Measurements from ENCODE around the gene ANO2.

ANO2 gene

DNA sequence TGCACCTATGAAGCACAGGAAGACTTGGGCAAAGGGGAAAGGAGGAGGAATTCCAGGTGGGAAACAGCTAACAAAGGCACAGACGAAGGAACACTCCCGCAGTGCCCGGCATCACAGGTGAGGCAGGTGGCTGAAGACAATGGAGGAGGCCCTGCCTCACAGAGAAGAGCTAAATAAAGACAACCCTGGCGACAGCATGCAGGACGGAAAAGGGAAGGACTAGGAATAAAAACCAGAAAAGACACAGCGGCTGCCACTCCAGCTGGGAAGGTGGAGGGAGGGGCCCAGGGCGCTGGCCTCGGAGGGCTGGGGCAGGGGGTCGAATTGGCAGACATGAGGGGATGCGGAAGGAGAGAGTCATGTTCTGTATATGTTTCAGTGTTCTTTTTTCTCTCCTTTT is 43.0 kb upstream of the ANO2 start:
- Histone ChIP-seq H3K79me2 (ENCODE audit: control insufficient read depth, low read length) (no peaks in the 10 kb centered on the region), H3K27ac (ENCODE audit: low read depth, low read length) (no peak overlapping the region), H3K36me3 (ENCODE audit: control insufficient read depth, low read length) (no peaks in the 10 kb centered on the region), H3K9me2 (replicated peaks; ENCODE audit: control insufficient read depth, low read length) (no peaks in the 10 kb centered on the region), H3F3A (ENCODE audit: control insufficient read depth, insufficient read depth) (no peaks in the 10 kb centered on the region), H3K27me3 (ENCODE audit: control insufficient read depth, low read length) (peaks cover 6% of the 10 kb centered on the region), H3K4me2 (ENCODE audit: low read length) (no peak overlapping the region), H3K9me3 (ENCODE audit: control insufficient read depth, insufficient read depth, low read length) (no peaks in the 10 kb centered on the region), H3K4me3 (ENCODE audit: low read length) (no peak overlapping the region), H3K4me1 (ENCODE audit: control insufficient read depth, low read length) (peaks cover 5% of the 10 kb centered on the region), H4K20me1 (ENCODE audit: control insufficient read depth, insufficient read depth, low read depth, low read length) (no peaks in the 10 kb centered on the region)
- TF ChIP-seq, protein P1, sequence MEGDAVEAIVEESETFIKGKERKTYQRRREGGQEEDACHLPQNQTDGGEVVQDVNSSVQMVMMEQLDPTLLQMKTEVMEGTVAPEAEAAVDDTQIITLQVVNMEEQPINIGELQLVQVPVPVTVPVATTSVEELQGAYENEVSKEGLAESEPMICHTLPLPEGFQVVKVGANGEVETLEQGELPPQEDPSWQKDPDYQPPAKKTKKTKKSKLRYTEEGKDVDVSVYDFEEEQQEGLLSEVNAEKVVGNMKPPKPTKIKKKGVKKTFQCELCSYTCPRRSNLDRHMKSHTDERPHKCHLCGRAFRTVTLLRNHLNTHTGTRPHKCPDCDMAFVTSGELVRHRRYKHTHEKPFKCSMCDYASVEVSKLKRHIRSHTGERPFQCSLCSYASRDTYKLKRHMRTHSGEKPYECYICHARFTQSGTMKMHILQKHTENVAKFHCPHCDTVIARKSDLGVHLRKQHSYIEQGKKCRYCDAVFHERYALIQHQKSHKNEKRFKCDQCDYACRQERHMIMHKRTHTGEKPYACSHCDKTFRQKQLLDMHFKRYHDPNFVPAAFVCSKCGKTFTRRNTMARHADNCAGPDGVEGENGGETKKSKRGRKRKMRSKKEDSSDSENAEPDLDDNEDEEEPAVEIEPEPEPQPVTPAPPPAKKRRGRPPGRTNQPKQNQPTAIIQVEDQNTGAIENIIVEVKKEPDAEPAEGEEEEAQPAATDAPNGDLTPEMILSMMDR (IDR thresholded peaks at IDR 0.05; ENCODE audit: low read depth, low read length, poor library complexity, severe bottlenecking): no peak
- no peak for TF ChIP-seq EZH2phosphoT487 (IDR thresholded peaks at IDR 0.05; ENCODE audit: borderline replicate concordance, low read length)

DNA sequence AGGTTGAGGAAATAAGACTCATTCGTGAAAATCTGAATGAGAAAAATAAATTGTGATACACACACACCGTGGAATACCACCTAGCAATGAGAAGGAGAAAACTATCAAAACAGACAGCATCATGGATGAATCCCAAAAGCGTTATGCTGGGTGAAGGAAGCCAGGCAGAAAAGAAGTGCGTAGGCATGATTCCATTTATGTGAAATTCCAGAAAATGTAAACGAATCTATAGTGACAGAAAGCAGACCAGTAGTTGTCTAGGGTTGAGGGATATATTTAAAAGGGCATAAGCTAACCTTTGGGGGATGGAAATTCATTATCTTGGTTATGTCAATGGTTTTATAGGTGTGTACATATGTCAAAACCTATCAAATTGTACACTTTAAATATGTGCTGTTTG is 42.5 kb upstream of the ANO2 start:
- Histone ChIP-seq H4K20me1 (ENCODE audit: control insufficient read depth, insufficient read depth, low read depth, low read length) (no peaks in the 10 kb centered on the region), H3F3A (ENCODE audit: control insufficient read depth, insufficient read depth) (no peaks in the 10 kb centered on the region), H3K36me3 (ENCODE audit: control insufficient read depth, low read length) (no peaks in the 10 kb centered on the region), H3K9me2 (replicated peaks; ENCODE audit: control insufficient read depth, low read length) (no peaks in the 10 kb centered on the region), H3K4me1 (ENCODE audit: control insufficient read depth, low read length) (peaks cover 5% of the 10 kb centered on the region), H3K27me3 (ENCODE audit: control insufficient read depth, low read length) (peaks cover 6% of the 10 kb centered on the region), H3K79me2 (ENCODE audit: control insufficient read depth, low read length) (no peaks in the 10 kb centered on the region), H3K4me3 (ENCODE audit: low read length) (no peak overlapping the region), H3K4me2 (ENCODE audit: low read length) (no peak overlapping the region), H3K9me3 (ENCODE audit: control insufficient read depth, insufficient read depth, low read length) (no peaks in the 10 kb centered on the region), H3K27ac (ENCODE audit: low read depth, low read length) (no peak overlapping the region)
- no peak for TF ChIP-seq EZH2phosphoT487 (IDR thresholded peaks at IDR 0.05; ENCODE audit: borderline replicate concordance, low read length)

DNA sequence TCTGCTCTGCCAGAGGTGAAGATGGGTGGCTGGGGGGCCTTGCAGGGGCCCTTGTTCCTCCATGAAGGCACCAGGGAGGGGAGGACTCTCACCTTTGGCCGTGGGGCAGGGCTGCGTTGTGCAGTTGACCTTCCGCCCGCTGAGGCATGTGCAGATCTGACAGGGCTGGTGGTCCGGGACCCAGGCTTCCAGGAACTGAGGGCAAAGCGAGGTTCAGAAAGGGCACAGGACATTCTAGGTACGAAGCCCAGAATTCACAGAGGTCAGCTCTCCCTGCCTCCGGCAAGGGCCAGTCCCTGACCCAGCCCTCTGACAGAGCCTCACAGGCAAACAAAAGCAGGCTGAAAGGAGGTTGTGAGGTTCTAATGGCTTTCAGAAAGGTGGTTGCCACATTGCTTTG is 40.4 kb upstream of the ANO2 start:
- Histone ChIP-seq H3K9me3 (ENCODE audit: control insufficient read depth, insufficient read depth, low read length) (no peaks in the 10 kb centered on the region), H3F3A (ENCODE audit: control insufficient read depth, insufficient read depth) (no peaks in the 10 kb centered on the region), H3K4me3 (ENCODE audit: low read length) (no peak overlapping the region), H3K4me1 (ENCODE audit: control insufficient read depth, low read length) (peaks cover 5% of the 10 kb centered on the region), H3K9me2 (replicated peaks; ENCODE audit: control insufficient read depth, low read length) (no peaks in the 10 kb centered on the region), H3K79me2 (ENCODE audit: control insufficient read depth, low read length) (no peaks in the 10 kb centered on the region), H3K36me3 (ENCODE audit: control insufficient read depth, low read length) (no peaks in the 10 kb centered on the region), H3K27me3 (ENCODE audit: control insufficient read depth, low read length) (peaks cover 6% of the 10 kb centered on the region), H3K27ac (ENCODE audit: low read depth, low read length) (no peak overlapping the region), H3K4me2 (ENCODE audit: low read length) (no peak overlapping the region), H4K20me1 (ENCODE audit: control insufficient read depth, insufficient read depth, low read depth, low read length) (no peaks in the 10 kb centered on the region)
- no peak for TF ChIP-seq EZH2phosphoT487 (IDR thresholded peaks at IDR 0.05; ENCODE audit: borderline replicate concordance, low read length)
- TF ChIP-seq, protein P1 (IDR thresholded peaks at IDR 0.05; ENCODE audit: low read depth, low read length, poor library complexity, severe bottlenecking): no peak

DNA sequence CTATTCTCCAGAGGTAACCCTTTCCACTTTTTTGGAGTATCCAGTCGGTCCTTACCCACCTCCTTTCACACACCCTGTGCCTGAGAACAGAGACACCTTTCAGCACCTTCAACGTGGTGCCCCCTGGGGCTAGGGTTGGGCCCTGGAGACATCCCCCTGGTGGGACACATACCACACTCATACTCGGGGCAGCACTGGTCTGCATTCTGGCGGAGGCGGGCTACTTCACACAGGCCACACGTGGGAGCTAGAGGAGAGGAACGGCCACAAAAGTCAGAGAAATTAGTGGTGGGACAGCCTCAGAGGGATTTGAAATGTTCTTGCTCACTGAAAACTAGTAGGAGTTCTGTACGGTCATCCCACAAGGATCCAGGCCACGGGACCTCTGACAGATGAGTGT is 39.8 kb upstream of the ANO2 start:
- Histone ChIP-seq H4K20me1 (ENCODE audit: control insufficient read depth, insufficient read depth, low read depth, low read length) (no peaks in the 10 kb centered on the region), H3K36me3 (ENCODE audit: control insufficient read depth, low read length) (no peaks in the 10 kb centered on the region), H3K4me1 (ENCODE audit: control insufficient read depth, low read length) (peaks cover 5% of the 10 kb centered on the region), H3K27me3 (ENCODE audit: control insufficient read depth, low read length) (peaks cover 6% of the 10 kb centered on the region), H3F3A (ENCODE audit: control insufficient read depth, insufficient read depth) (no peaks in the 10 kb centered on the region), H3K4me3 (ENCODE audit: low read length) (no peak overlapping the region), H3K79me2 (ENCODE audit: control insufficient read depth, low read length) (no peaks in the 10 kb centered on the region), H3K4me2 (ENCODE audit: low read length) (no peak overlapping the region), H3K27ac (ENCODE audit: low read depth, low read length) (no peak overlapping the region), H3K9me2 (replicated peaks; ENCODE audit: control insufficient read depth, low read length) (no peaks in the 10 kb centered on the region), H3K9me3 (ENCODE audit: control insufficient read depth, insufficient read depth, low read length) (no peaks in the 10 kb centered on the region)
- TF ChIP-seq, protein P1 (IDR thresholded peaks at IDR 0.05; ENCODE audit: low read depth, low read length, poor library complexity, severe bottlenecking): no peak
- no peak for TF ChIP-seq EZH2phosphoT487 (IDR thresholded peaks at IDR 0.05; ENCODE audit: borderline replicate concordance, low read length)

Data from DOHH2 (cell line).